SK-N-MC (cell line): ENCODE data around the gene MROH8.

Experiments used
- EZH2 ChIP-seq: fragments of 200-600 bp; sonication (generic); IDR thresholded peaks from one replicate; pipeline ENCODE4 v1.6.1; 2017; ENCODE audit warnings: antibody characterized with exemption
- FOXP2 ChIP-seq: optimal IDR thresholded peaks from 2 replicates; pipeline ENCODE3; 2011; ENCODE audit warnings: mild to moderate bottlenecking, moderate library complexity; ENCODE audit not compliant: insufficient read depth; ENCODE audit errors: extremely low read length, control extremely low read depth
- POLR2AphosphoS5 ChIP-seq: IDR thresholded peaks from 2 replicates; pipeline ENCODE4 v1.6.1; 2012; ENCODE audit warnings: mild to moderate bottlenecking, low read depth, low read length, borderline replicate concordance

DNA sequence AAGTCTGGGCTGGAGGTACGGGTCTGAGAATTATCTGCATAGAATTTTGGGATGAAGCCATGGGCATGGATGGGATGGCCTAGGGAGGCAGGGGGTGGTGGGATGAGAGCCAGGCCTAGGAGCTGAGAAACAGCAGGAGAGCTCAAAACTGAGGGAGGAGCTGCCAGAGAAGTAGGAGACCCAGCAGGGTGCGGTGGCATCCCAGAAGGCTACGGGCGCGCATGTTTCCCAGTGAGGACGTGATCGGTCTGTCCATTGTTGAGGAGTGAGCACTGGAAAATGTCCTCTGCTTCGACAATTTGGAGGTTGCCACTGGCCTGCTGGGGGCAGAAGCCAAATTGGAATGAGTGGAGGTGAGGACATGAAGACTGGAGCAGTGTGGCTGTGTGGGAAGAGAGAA lies 14.5 kb upstream of the MROH8 start:
- TF ChIP-seq EZH2 (no peak), POLR2AphosphoS5 (no peak), FOXP2 (no peak)
